Activated CD8-positive, alpha-beta memory T cell treated with anti-CD3 and anti-CD28 coated beads for 36 hours (primary cell): ENCODE results near the gene TRIM43B. TPM values are rescaled to one million over a fixed set of nuclear protein-coding genes. Genes with fewer than 3 reads are reported as not detected.
"Not testable (repeated sequence)": the region's sequence is repeated elsewhere in the genome, so short reads cannot be mapped to it uniquely, and the experiment has no call there.

ENCODE experiments used
- CTCF ChIA-PET: fragments of 350-600 bp; sonication (Branson Sonifier 250); formaldehyde crosslinking; loops from one replicate; lab custom pipeline; 2021; ENCODE audit warnings: antibody characterized with exemption; lab: Charles Lee
- POLR2A ChIA-PET: fragments of 350-600 bp; sonication (Branson Sonifier 250); formaldehyde crosslinking; loops from one replicate; lab custom pipeline; 2021; ENCODE audit warnings: antibody characterized with exemption; lab: Charles Lee
- total RNA-seq, 2 experiments: library from RNA; stranded (reverse); gene quantifications; one replicate each; pipeline ENCODE4 v1.2.3, GENCODE V29; 2021

Gene TRIM43B
- not detected for total RNA-seq

- CTCF ChIA-PET, POLR2A ChIA-PET: not testable (repeated sequence)
Measured at GRCh38 chr2:95484654-95485053, at the start of gene TRIM43B. TSS of gene TRIM43B (minus strand) at chr2:95484754. CDS start at chr2:95482714, 2,040 bp downstream.

DNA sequence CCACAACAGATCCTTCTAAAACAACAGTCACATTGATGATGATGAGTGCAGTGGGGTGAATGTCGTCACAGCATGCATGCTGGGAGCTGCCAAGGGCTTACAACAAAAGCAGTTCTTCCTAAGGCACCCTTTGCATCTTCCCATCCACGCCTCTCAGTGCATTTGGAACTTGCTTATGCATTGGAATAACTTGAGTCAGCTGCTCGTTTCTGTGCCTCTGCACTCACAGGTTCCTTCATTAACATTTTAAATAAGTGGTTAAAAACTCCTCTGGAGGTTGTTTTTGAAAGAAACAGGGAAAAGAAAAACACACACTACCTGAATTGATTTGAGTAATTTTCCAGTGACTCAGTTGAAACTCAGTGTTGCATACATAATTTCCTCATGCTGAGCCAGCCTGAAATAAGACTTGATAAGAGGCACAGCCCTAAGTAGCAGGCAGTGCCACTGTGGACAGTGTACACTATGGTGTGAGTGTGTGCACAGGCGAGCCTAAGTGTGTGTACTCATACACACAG is 46.8 kb upstream of the TRIM43B start:
- POLR2A ChIA-PET: no interaction called here
- CTCF ChIA-PET: no interaction called here

GRCh38 chr2:95530734-95531133 is 46.2 kb upstream of the TRIM43B start:
- ChIA-PET CTCF (no interaction called here), POLR2A (no interaction called here)

GRCh38 chr2:95526360-95527341 is 42.1 kb upstream of the TRIM43B start:
- ChIA-PET CTCF (no interaction called here), POLR2A (no interaction called here)

- POLR2A ChIA-PET: no interaction called here
- CTCF ChIA-PET: no interaction called here
Measured at GRCh38 chr2:95525294-95526035, 40.9 kb upstream of the TRIM43B start.

- POLR2A ChIA-PET: no interaction called here
- CTCF ChIA-PET: no interaction called here
Measured at GRCh38 chr2:95524195-95524594, 39.6 kb upstream of the TRIM43B start.

GRCh38 chr2:95514718-95515117 is 30.2 kb upstream of the TRIM43B start:
- POLR2A ChIA-PET: no interaction called here

GRCh38 chr2:95514226-95514625 is 29.7 kb upstream of the TRIM43B start:
- POLR2A ChIA-PET, CTCF ChIA-PET: not testable (repeated sequence)

More at GRCh38 chr2:95514718-95515117, 30.2 kb upstream of the TRIM43B start:
- CTCF ChIA-PET: no interaction called here

DNA sequence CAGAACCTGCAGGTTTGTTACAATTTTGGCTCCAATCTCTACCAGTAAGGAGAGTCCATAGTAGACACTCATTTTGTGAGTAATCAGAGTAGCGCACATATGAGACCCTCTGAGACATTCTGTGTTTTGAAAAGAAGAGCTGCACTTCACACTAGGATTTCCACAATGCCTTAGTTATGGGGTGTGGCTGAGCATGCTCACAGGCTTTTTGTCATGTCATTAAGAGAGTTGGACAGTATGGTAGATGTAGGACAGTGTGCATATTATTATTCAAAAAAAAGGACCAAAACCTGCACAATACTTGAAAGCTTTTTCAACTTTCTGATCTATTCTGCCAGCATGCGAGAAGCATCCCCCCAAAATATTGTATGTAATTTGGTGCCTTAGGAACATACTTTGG is 24.9 kb upstream of the TRIM43B start:
- POLR2A ChIA-PET: no interaction called here
- CTCF ChIA-PET: no interaction called here

- ChIA-PET POLR2A (no interaction called here), CTCF (no interaction called here)
Measured at GRCh38 chr2:95505222-95505621, 20.7 kb upstream of the TRIM43B start.

DNA sequence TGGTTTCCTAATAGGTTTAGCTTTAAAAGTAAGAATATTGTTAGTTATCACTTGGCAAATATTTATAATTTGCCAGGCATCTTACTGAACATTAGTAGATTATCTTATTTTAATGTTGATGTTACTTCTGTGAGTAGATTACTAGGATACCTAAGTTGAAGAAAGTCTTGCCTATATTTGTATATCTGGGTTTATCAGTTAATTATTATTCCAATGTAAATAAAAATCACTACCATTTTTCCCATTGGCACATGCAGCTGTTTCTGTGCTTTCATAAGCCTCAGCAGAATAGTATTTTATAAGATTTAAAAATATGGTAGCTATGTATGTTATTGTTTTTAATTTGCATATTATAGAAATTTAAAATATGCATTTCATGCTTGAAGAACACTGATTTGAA is 16.3 kb upstream of the TRIM43B start:
- ChIA-PET POLR2A (no interaction called here), CTCF (no interaction called here)

- CTCF ChIA-PET, POLR2A ChIA-PET: not testable (repeated sequence)
Measured at GRCh38 chr2:95492076-95492475, 7.5 kb upstream of the TRIM43B start.

DNA sequence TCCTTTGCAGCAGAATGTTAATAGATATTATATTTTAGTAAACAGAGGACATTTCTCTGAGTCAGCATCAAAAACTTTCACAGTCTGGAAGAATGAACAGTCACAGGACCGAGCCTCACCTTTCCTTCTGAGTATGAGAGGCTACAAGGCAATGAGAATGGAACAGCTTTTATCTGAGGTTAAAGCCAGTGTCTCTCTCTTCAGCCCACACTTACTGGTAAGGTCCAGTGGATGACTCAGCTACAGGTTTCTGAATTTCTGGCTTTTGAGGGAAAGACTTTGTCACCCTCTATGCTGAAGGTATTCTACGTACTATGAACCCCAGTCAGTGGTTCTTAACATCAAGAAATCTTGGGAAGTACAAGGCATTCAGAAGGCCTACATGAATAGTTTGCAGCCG is 9.5 kb downstream of the TRIM43B start:
- POLR2A ChIA-PET, CTCF ChIA-PET: not testable (repeated sequence)

GRCh38 chr2:95467984-95468383 is 16.6 kb downstream of the TRIM43B start:
- POLR2A ChIA-PET: not testable (repeated sequence)

DNA sequence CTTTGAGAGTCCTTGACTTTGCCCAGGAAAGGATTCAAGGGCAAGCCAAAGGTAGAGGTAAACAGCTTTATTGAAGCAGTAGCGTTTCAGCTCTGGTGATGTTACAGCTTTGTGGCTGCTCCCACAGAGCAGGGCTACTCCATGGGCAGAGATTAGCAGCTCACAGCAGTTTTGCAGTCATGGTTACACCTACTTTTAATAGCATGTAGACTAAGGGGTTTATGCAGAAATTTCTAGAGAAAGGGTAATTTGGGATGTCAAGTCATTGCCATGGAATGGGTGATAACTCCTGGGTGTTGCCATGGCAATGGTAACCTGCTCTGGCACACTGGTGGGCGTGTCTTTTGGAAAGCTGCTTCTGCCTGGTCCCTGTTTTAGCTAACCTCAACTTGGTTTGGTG is 18.0 kb downstream of the TRIM43B start:
- POLR2A ChIA-PET, CTCF ChIA-PET: not testable (repeated sequence)

More at GRCh38 chr2:95467984-95468383, 16.6 kb downstream of the TRIM43B start:
- CTCF ChIA-PET: not testable (repeated sequence)

GRCh38 chr2:95463292-95463691 is 21.3 kb downstream of the TRIM43B start:
- POLR2A ChIA-PET, CTCF ChIA-PET: not testable (repeated sequence)

GRCh38 chr2:95445317-95445716 is 39.2 kb downstream of the TRIM43B start:
- CTCF ChIA-PET, POLR2A ChIA-PET: not testable (repeated sequence)

GRCh38 chr2:95442474-95443099 is 42.0 kb downstream of the TRIM43B start:
- CTCF ChIA-PET, POLR2A ChIA-PET: not testable (repeated sequence)

DNA sequence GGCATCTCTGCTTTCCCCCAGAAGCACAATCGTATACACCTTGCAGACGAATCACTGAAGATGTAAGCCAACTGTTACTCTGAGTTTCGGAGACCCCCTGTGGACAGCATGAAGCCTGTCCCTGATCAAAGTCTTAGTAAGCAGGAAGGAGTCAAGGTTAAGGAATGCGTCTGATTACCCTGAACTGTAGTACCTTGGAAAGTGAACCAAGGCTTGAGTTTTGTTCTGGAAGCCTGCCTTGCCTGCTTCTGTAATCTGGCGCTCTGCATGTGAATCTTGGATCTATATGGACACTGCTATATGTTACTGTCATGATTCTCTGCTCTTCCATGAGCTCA is 48.7 kb downstream of the TRIM43B start:
- POLR2A ChIA-PET, CTCF ChIA-PET: not testable (repeated sequence)
